ENCODE results near the gene NEO1.

DNA sequence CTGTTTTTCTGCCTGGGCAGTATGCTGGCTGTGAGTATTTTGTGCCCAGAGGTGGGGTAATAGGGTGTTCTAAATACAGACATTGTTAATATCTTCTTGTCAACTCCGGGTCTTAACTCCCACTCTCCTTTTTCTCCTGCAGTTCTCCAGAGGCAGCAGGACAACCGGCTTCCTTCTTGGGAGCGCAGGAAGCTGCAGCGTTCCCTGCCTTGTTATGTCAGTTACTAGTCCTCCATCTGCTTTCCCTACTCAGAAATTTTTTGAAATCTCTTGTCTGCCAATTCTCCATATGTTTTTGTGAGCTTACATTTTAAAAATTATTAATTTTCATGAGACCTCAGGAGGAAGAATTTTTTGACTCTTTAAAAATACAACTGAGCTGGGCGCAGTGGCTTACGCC lies 67.2 kb downstream of the NEO1 start:
- no peak for TF ChIP-seq CTCF (optimal IDR thresholded peaks at IDR 0.05 in 1 of 3, IDR thresholded peaks at IDR 0.05 in 1 of 3, conservative IDR thresholded peaks at IDR 0.05 in 1 of 3; ENCODE audit: extremely low read depth in 1 of 3, insufficient read depth in 2 of 3, low read length in 3 of 3)
- TF ChIP-seq EZH2 (IDR thresholded peaks at IDR 0.05; ENCODE audit: low read length): no peak

Data from keratinocyte (primary cell).